ENCODE measurements around the gene CANX.

The CANX gene

GRCh38 chr5:179763215-179763945, 64.6 kb downstream of the CANX start:
- TF ChIP-seq FOXM1 (IDR thresholded peaks at IDR 0.05; ENCODE audit: borderline replicate concordance, low read depth) (no peak), RAD21 (IDR thresholded peaks at IDR 0.05; ENCODE audit: low read depth) (peak; percentile 77), TAF1 (IDR thresholded peaks at IDR 0.05; ENCODE audit: low read depth) (no peak)

GRCh38 chr5:179764056-179764455, 65.3 kb downstream of the CANX start:
- TF ChIP-seq RAD21 (IDR thresholded peaks at IDR 0.05; ENCODE audit: low read depth) (no peak), EP300 (IDR thresholded peaks at IDR 0.05; ENCODE audit: borderline replicate concordance) (no peak), TEAD4 (IDR thresholded peaks at IDR 0.05) (no peak), EGR1 (IDR thresholded peaks at IDR 0.05) (no peak), TAF1 (IDR thresholded peaks at IDR 0.05; ENCODE audit: low read depth) (no peak)

- TF ChIP-seq RAD21 (IDR thresholded peaks at IDR 0.05; ENCODE audit: low read depth) (no peak), EGR1 (IDR thresholded peaks at IDR 0.05) (no peak), EP300 (IDR thresholded peaks at IDR 0.05; ENCODE audit: borderline replicate concordance) (no peak), TCF12 (IDR thresholded peaks at IDR 0.05; ENCODE audit: low read depth) (no peak), YY1 (IDR thresholded peaks at IDR 0.05; ENCODE audit: low read depth) (no peak), NFIC (IDR thresholded peaks at IDR 0.05) (no peak), MAX (IDR thresholded peaks at IDR 0.05) (no peak), USF1 (IDR thresholded peaks at IDR 0.05) (no peak), TEAD4 (IDR thresholded peaks at IDR 0.05) (no peak), ZBTB7A (IDR thresholded peaks at IDR 0.05; ENCODE audit: low read depth) (no peak), TAF1 (IDR thresholded peaks at IDR 0.05; ENCODE audit: low read depth) (no peak), CREB1 (IDR thresholded peaks at IDR 0.05; ENCODE audit: low read depth) (no peak), FOXM1 (IDR thresholded peaks at IDR 0.05; ENCODE audit: borderline replicate concordance, low read depth) (no peak), CEBPB (IDR thresholded peaks at IDR 0.05) (no peak), REST (IDR thresholded peaks at IDR 0.05; ENCODE audit: low read depth) (no peak)
These were observed 66.6 kb downstream of the CANX start for GRCh38 chr5:179765400-179765799.

GRCh38 chr5:179766021-179766725, 67.4 kb downstream of the CANX start:
- TF ChIP-seq USF1 (IDR thresholded peaks at IDR 0.05) (no peak), CEBPB (IDR thresholded peaks at IDR 0.05) (no peak), EGR1 (IDR thresholded peaks at IDR 0.05) (no peak), TAF1 (IDR thresholded peaks at IDR 0.05; ENCODE audit: low read depth) (no peak), NFIC (IDR thresholded peaks at IDR 0.05) (no peak), FOXM1 (IDR thresholded peaks at IDR 0.05; ENCODE audit: borderline replicate concordance, low read depth) (no peak), EP300 (IDR thresholded peaks at IDR 0.05; ENCODE audit: borderline replicate concordance) (no peak), TCF12 (IDR thresholded peaks at IDR 0.05; ENCODE audit: low read depth) (no peak), REST (IDR thresholded peaks at IDR 0.05; ENCODE audit: low read depth) (no peak), ZBTB7A (IDR thresholded peaks at IDR 0.05; ENCODE audit: low read depth) (no peak), YY1 (IDR thresholded peaks at IDR 0.05; ENCODE audit: low read depth) (no peak), MAX (IDR thresholded peaks at IDR 0.05) (no peak), RAD21 (IDR thresholded peaks at IDR 0.05; ENCODE audit: low read depth) (no peak), CREB1 (IDR thresholded peaks at IDR 0.05; ENCODE audit: low read depth) (no peak), TEAD4 (IDR thresholded peaks at IDR 0.05) (no peak)

GRCh38 chr5:179766726-179767455, 68.1 kb downstream of the CANX start:
- no peak for TF ChIP-seq EP300 (IDR thresholded peaks at IDR 0.05; ENCODE audit: borderline replicate concordance)
